A673 (cell line): ENCODE results near the gene TMED6.

ENCODE experiments used
- EZH2 ChIP-seq: fragments of 200-600 bp; sonication (generic); IDR thresholded peaks from 2 replicates; pipeline ENCODE4 v1.6.1; 2017; ENCODE audit warnings: borderline replicate concordance, low read depth, mild to moderate bottlenecking, mixed read lengths, antibody characterized with exemption, low read length; ENCODE audit not compliant: poor library complexity, severe bottlenecking
- TF ChIP-seq, protein P1 (sequence below): fragments of 300-800, 200-600 bp; sonication (generic); conservative IDR thresholded peaks from 2 replicates; pipeline ENCODE4 v1.5.1; 2017; ENCODE audit warnings: low read depth, mild to moderate bottlenecking, antibody characterized with exemption, low read length, moderate library complexity, mixed read lengths

DNA sequence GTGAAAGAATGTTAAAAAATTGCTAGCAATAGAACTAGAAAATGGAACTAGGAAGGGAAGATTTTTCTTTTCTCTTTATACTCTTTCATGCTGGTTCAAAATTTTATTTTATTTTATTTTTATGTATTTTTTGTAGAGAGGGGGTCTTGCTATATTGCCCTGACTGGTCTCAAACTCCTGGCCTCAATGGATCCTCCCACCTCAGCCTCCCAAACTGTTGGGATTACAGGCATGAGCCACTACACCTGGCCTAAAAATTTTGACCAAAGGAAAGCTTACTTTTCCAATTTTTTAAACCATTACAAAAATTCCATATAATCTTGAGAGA lies 44.2 kb upstream of the TMED6 start:
- TF ChIP-seq, protein P1, sequence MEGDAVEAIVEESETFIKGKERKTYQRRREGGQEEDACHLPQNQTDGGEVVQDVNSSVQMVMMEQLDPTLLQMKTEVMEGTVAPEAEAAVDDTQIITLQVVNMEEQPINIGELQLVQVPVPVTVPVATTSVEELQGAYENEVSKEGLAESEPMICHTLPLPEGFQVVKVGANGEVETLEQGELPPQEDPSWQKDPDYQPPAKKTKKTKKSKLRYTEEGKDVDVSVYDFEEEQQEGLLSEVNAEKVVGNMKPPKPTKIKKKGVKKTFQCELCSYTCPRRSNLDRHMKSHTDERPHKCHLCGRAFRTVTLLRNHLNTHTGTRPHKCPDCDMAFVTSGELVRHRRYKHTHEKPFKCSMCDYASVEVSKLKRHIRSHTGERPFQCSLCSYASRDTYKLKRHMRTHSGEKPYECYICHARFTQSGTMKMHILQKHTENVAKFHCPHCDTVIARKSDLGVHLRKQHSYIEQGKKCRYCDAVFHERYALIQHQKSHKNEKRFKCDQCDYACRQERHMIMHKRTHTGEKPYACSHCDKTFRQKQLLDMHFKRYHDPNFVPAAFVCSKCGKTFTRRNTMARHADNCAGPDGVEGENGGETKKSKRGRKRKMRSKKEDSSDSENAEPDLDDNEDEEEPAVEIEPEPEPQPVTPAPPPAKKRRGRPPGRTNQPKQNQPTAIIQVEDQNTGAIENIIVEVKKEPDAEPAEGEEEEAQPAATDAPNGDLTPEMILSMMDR = no peak
- TF ChIP-seq EZH2 = no peak
